Loucy (cell line): ENCODE data around the gene DMXL1.

ENCODE experiments used
- H2AFZ ChIP-seq: fragments of 200-600 bp; sonication (generic); 2 replicates; pipeline ENCODE4 v1.6.0; 2016; ENCODE audit warnings: antibody characterized with exemption, mild to moderate bottlenecking, low read length, moderate library complexity
- H3F3A ChIP-seq: fragments of 200-600 bp; 2 replicates; pipeline ENCODE4 v1.6.0; 2016; ENCODE audit warnings: antibody characterized with exemption, low read depth, mild to moderate bottlenecking
- H3K27me3 ChIP-seq: fragments of 200-600 bp; sonication (generic); 2 replicates; pipeline ENCODE4 v1.6.1; 2014; ENCODE audit warnings: low read length, mild to moderate bottlenecking; ENCODE audit not compliant: insufficient read depth, poor library complexity, severe bottlenecking
- H3K36me3 ChIP-seq: fragments of 200-600 bp; sonication (generic); 2 replicates; pipeline ENCODE4 v1.6.1; 2016; ENCODE audit warnings: low read length; ENCODE audit not compliant: insufficient read depth
- H3K4me1 ChIP-seq: fragments of 200-600 bp; sonication (generic); 2 replicates; pipeline ENCODE4 v1.5.1; 2014; ENCODE audit warnings: low read length, mild to moderate bottlenecking; ENCODE audit not compliant: insufficient read depth, poor library complexity, severe bottlenecking
- H3K4me2 ChIP-seq: fragments of 200-600 bp; sonication (generic); 2 replicates; pipeline ENCODE4 v1.6.0; 2014; ENCODE audit warnings: antibody characterized with exemption, low read length, low read depth, mild to moderate bottlenecking; ENCODE audit not compliant: poor library complexity, severe bottlenecking
- H3K4me3 ChIP-seq: fragments of 200-600 bp; sonication (generic); 2 replicates; pipeline ENCODE4 v1.5.1; 2014; ENCODE audit warnings: low read length, mild to moderate bottlenecking, mixed read lengths; ENCODE audit not compliant: poor library complexity, severe bottlenecking
- H3K79me2 ChIP-seq: fragments of 200-600 bp; sonication (generic); 2 replicates; pipeline ENCODE4 v1.6.1; 2014; ENCODE audit warnings: low read length; ENCODE audit not compliant: insufficient read depth
- H3K9ac ChIP-seq: fragments of 200-600 bp; sonication (generic); 2 replicates; pipeline ENCODE4 v1.6.0; 2014; ENCODE audit warnings: mild to moderate bottlenecking, low read depth, low read length, moderate library complexity; ENCODE audit not compliant: poor library complexity, severe bottlenecking
- H3K9me2 ChIP-seq: fragments of 200-600 bp; sonication (generic); replicated peaks from 2 replicates; pipeline ENCODE4 v1.6.1; 2016; ENCODE audit warnings: low read depth, low read length, mixed read lengths
- H3K9me3 ChIP-seq: fragments of 200-600 bp; sonication (generic); 2 replicates; pipeline ENCODE4 v1.6.1; 2014; ENCODE audit warnings: mild to moderate bottlenecking, antibody characterized with exemption, low read length, low read depth; ENCODE audit not compliant: insufficient read depth
- H4K20me1 ChIP-seq: fragments of 200-600 bp; sonication (generic); 2 replicates; pipeline ENCODE4 v1.6.0; 2014; ENCODE audit warnings: antibody characterized with exemption, low read length, mild to moderate bottlenecking; ENCODE audit not compliant: insufficient read depth, poor library complexity, severe bottlenecking
- EZH2phosphoT487 ChIP-seq: fragments of 200-600 bp; IDR thresholded peaks from 2 replicates; pipeline ENCODE4 v1.6.1; 2018; ENCODE audit warnings: antibody characterized with exemption, mild to moderate bottlenecking, moderate library complexity, borderline replicate concordance
- TF ChIP-seq, protein P1 (sequence below): fragments of 200-600 bp; sonication (generic); conservative IDR thresholded peaks from 2 replicates; pipeline ENCODE4 v1.5.1; 2014; ENCODE audit warnings: mild to moderate bottlenecking, antibody characterized with exemption, low read length

The DMXL1 gene

DNA sequence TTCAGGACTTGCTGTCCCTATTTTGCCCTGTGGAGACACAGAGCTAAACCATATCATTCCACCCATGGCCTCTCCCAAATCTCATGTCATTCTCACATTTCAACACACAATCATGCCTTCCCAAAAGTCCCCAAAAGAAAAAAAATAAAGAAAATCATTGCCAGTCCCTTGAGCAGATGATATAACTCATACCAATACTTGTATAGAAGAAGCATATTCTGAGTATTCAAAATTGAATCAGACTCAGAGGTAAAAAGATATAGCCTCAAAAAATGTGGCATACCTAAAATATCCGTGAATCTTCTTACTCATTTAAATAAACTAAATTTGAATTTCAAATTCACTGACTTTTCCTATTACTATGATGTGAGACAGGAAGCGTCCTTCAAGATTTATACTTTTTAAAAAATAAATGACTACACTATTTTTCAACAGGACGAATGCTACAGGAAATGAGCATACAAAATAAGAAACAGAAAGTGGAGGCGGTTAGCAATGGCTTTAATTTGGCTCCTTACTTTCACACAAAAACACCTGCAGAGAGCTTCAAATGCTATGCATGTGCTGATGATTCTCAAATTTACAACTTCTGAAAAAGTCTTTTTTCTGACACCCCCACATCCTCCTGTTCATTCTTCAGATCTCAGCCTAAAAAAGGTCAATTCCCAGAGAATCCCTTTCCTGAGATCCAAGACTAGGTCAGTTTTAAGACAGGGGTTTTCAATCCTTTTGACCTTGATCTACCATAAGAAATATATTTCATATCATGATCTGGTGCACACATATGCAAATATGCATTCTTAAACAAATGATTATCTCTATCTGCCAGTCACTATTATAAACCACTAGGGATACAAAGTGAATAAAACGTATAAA is 39.6 kb upstream of the DMXL1 start:
- peak overlapping the region; percentile 26 for H3K4me2 ChIP-seq
- no peaks in the 10 kb centered on the region for H3K9me3 ChIP-seq
- H3K27me3 ChIP-seq, result no peaks in the 10 kb centered on the region
- no peaks in the 10 kb centered on the region for H3K79me2 ChIP-seq
- no peaks in the 10 kb centered on the region for H3K9me2 ChIP-seq
- no peak overlapping the region for H3K4me3 ChIP-seq
- H3K36me3 ChIP-seq, result no peaks in the 10 kb centered on the region
- no peaks in the 10 kb centered on the region for H3K4me1 ChIP-seq
- H2AFZ ChIP-seq, result peak overlapping the region; percentile 52; the same call in 1 of the 2 replicates
- no peaks in the 10 kb centered on the region for H3F3A ChIP-seq
- no peak for TF ChIP-seq EZH2phosphoT487
- TF ChIP-seq, protein P1, sequence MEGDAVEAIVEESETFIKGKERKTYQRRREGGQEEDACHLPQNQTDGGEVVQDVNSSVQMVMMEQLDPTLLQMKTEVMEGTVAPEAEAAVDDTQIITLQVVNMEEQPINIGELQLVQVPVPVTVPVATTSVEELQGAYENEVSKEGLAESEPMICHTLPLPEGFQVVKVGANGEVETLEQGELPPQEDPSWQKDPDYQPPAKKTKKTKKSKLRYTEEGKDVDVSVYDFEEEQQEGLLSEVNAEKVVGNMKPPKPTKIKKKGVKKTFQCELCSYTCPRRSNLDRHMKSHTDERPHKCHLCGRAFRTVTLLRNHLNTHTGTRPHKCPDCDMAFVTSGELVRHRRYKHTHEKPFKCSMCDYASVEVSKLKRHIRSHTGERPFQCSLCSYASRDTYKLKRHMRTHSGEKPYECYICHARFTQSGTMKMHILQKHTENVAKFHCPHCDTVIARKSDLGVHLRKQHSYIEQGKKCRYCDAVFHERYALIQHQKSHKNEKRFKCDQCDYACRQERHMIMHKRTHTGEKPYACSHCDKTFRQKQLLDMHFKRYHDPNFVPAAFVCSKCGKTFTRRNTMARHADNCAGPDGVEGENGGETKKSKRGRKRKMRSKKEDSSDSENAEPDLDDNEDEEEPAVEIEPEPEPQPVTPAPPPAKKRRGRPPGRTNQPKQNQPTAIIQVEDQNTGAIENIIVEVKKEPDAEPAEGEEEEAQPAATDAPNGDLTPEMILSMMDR, result no peak
- no peaks in the 10 kb centered on the region for H4K20me1 ChIP-seq
- H3K9ac ChIP-seq, result peak overlapping the region; percentile 22

DNA sequence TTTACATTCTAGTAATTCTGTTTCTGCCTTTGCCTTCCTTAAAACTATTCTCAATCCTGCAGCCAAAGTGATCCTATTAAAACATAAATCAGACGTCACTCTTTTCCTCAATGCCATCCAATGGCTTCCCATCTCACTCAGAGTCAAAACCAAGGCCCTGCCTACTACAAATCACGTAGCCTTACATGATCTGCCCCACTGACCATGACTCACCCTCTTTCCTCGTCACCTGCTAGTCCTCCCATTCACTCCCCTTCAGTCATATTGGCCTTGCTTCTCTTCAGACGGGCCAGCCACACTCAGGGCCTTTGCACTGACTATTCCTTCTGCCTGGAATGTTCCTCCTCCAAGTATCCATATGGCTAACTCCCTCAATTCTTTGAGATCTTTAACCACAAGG is 39.0 kb upstream of the DMXL1 start:
- no peak for TF ChIP-seq EZH2phosphoT487
- Histone ChIP-seq H3K9ac (no peak overlapping the region), H3K27me3 (no peaks in the 10 kb centered on the region), H3K4me1 (no peaks in the 10 kb centered on the region), H3K9me2 (no peaks in the 10 kb centered on the region), H3F3A (no peaks in the 10 kb centered on the region), H2AFZ (no peak overlapping the region), H3K79me2 (no peaks in the 10 kb centered on the region), H3K4me2 (no peak overlapping the region), H4K20me1 (no peaks in the 10 kb centered on the region), H3K9me3 (no peaks in the 10 kb centered on the region), H3K36me3 (no peaks in the 10 kb centered on the region), H3K4me3 (no peak overlapping the region)

DNA sequence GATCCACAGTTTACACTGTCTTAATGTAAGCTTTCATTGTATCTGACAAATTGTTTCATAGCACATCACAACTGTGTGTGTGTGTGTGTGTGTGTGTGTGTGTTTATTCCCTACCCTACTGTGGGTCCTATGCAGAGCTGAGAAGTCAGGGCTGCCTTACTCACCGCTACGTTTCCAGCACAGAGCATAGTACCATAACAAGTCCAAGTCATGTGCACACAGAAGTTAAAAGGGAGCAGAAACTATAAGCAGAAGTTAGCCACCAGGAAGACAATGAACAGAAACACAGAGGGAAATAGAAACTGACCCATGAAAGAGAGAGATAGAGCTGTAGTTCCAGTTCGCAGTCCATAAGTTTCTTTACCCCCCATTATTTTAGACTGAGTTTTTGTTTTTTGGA is 38.2 kb upstream of the DMXL1 start:
- Histone ChIP-seq H3K4me2 (no peak overlapping the region), H3K9ac (no peak overlapping the region), H3K9me2 (no peaks in the 10 kb centered on the region), H4K20me1 (no peaks in the 10 kb centered on the region), H3K9me3 (no peaks in the 10 kb centered on the region), H3K36me3 (no peaks in the 10 kb centered on the region), H3F3A (no peaks in the 10 kb centered on the region), H3K4me3 (no peak overlapping the region), H3K4me1 (no peaks in the 10 kb centered on the region), H2AFZ (no peak overlapping the region), H3K27me3 (no peaks in the 10 kb centered on the region), H3K79me2 (no peaks in the 10 kb centered on the region)
- no peak for TF ChIP-seq EZH2phosphoT487
- TF ChIP-seq, protein P1, result no peak
